GM23248 (cell line): ENCODE measurements around the gene PCDHA1. TPM values are rescaled to one million over a fixed set of nuclear protein-coding genes. Genes with fewer than 3 reads are reported as not detected.

ENCODE experiments used
- DNase-seq: peaks from one replicate; pipeline ENCODE4 v3.0.0-alpha.2; 2015
- H2AFZ ChIP-seq: fragments of 200-600 bp; sonication (generic); 2 replicates; pipeline ENCODE4 v1.6.1; 2016; ENCODE audit warnings: antibody characterized with exemption
- H3F3A ChIP-seq: fragments of 200-600 bp; sonication (generic); 2 replicates; pipeline ENCODE4 v1.6.1; 2016; ENCODE audit warnings: mild to moderate bottlenecking, antibody characterized with exemption, mixed run types; ENCODE audit not compliant: insufficient read depth
- H3K27ac ChIP-seq: fragments of 200-600 bp; sonication (generic); 2 replicates; pipeline ENCODE4 v1.5.1; 2016; ENCODE audit warnings: mild to moderate bottlenecking
- H3K27me3 ChIP-seq: fragments of 200-600 bp; sonication (generic); replicated peaks from 2 replicates; pipeline ENCODE4 v1.6.1; 2016; ENCODE audit warnings: mild to moderate bottlenecking; ENCODE audit not compliant: insufficient read depth
- H3K36me3 ChIP-seq: fragments of 200-600 bp; sonication (generic); 2 replicates; pipeline ENCODE4 v1.6.1; 2016; ENCODE audit warnings: low read depth, mild to moderate bottlenecking
- H3K4me1 ChIP-seq: fragments of 200-600 bp; sonication (generic); 2 replicates; pipeline ENCODE4 v1.6.1; 2016; ENCODE audit warnings: mild to moderate bottlenecking; ENCODE audit not compliant: insufficient read depth
- H3K4me2 ChIP-seq: fragments of 200-600 bp; sonication (generic); one replicate; pipeline ENCODE4 v1.6.1; 2016; ENCODE audit warnings: mild to moderate bottlenecking; ENCODE audit not compliant: unreplicated experiment
- H3K4me3 ChIP-seq: fragments of 200-600 bp; sonication (generic); 2 replicates; pipeline ENCODE4 v1.5.1; 2016; ENCODE audit warnings: mild to moderate bottlenecking
- H3K79me2 ChIP-seq: fragments of 200-600 bp; sonication (generic); 2 replicates; pipeline ENCODE4 v1.6.1; 2016; ENCODE audit warnings: mild to moderate bottlenecking; ENCODE audit not compliant: insufficient read depth
- H3K9ac ChIP-seq: fragments of 200-600 bp; sonication (generic); 2 replicates; pipeline ENCODE4 v1.6.1; 2016; ENCODE audit warnings: mild to moderate bottlenecking
- H3K9me2 ChIP-seq: fragments of 200-600 bp; sonication (generic); 2 replicates; pipeline ENCODE4 v1.6.1; 2016; ENCODE audit warnings: mixed run types, mild to moderate bottlenecking, moderate library complexity; ENCODE audit not compliant: insufficient read depth
- H3K9me3 ChIP-seq: fragments of 200-600 bp; sonication (generic); one replicate; pipeline ENCODE4 v1.6.1; 2017; ENCODE audit warnings: low read depth
- H4K20me1 ChIP-seq: fragments of 200-600 bp; sonication (generic); 2 replicates; pipeline ENCODE4 v1.6.0; 2016; ENCODE audit not compliant: insufficient read depth
- EZH2 ChIP-seq: fragments of 200-600 bp; sonication (generic); IDR thresholded peaks from 2 replicates; pipeline ENCODE4 v1.6.1; 2018; ENCODE audit warnings: antibody characterized with exemption, mild to moderate bottlenecking; ENCODE audit not compliant: insufficient read depth, poor library complexity, severe bottlenecking
- EZH2phosphoT487 ChIP-seq: fragments of 200-600 bp; sonication (generic); IDR thresholded peaks from 2 replicates; pipeline ENCODE4 v1.6.1; 2018; ENCODE audit warnings: antibody characterized with exemption, moderate library complexity, mild to moderate bottlenecking, low read depth; ENCODE audit not compliant: insufficient read depth
- WGBS, 2 experiments: methylation state at CpG; one replicate each; pipeline ENCODE4 v1.1.6; 2015 to 2017; ENCODE audit warnings: low lambda C conversion rate in 2 of 2, low coverage in 1 of 2; ENCODE audit errors: missing lambda C conversion rate in 2 of 2; 5-methylcytosine and 5-hydroxymethylcytosine counted together
- in situ Hi-C: fragments of 300-500 bp; cut with MboI; formaldehyde crosslinking; loops from 2 replicates; pipeline ENCODE4 v1.15.0; 2020
- polyA plus RNA-seq: library from polyadenylated mRNA; unstranded; fragments of >200 nt; fragmentation: Nextera tagmentation; extraction: Ambion mirVana; gene quantifications from 2 replicates; pipeline ENCODE4 v1.2.1, GENCODE V29; 2016
- total RNA-seq: library from RNA; depleted of rRNA; stranded (reverse); fragments of >200 nt; shearing (Covaris generic); gene quantifications from 2 replicates; pipeline ENCODE4 v1.2.3, GENCODE V29; 2014

PCDHA1 gene
- total and polyA plus RNA-seq, 2 experiments from 2014 or later = not detected

DNA sequence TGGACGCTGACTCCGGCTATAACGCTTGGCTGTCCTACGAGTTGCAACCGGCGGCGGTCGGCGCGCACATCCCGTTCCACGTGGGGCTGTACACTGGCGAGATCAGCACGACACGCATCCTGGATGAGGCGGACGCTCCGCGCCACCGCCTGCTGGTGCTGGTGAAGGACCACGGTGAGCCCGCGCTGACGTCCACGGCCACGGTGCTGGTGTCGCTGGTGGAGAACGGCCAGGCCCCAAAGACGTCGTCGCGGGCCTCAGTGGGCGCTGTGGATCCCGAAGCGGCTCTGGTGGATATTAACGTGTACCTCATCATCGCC lies 91.3 kb downstream of the PCDHA1 start:
- H3K27me3 ChIP-seq = no peaks in the 10 kb centered on the region
- no peak overlapping the region for H3K27ac ChIP-seq
- H3K4me3 ChIP-seq = no peak overlapping the region
- DNase-seq = no peak
- no peaks in the 10 kb centered on the region for H3K9me2 ChIP-seq
- H3F3A ChIP-seq = no peaks in the 10 kb centered on the region
- WGBS, 2 experiments = 46 to 52% methylated on average over 34 to 37 of the region's 37 CpGs
- no peak overlapping the region for H3K4me2 ChIP-seq
- H3K9me3 ChIP-seq = no peaks in the 10 kb centered on the region
- TF ChIP-seq EZH2phosphoT487 (no peak), EZH2 (no peak)
- no peak overlapping the region for H2AFZ ChIP-seq
- no peaks in the 10 kb centered on the region for H3K4me1 ChIP-seq
- in situ Hi-C loops = no loop called here
- H3K36me3 ChIP-seq = no peaks in the 10 kb centered on the region
- no peaks in the 10 kb centered on the region for H3K79me2 ChIP-seq
- no peak overlapping the region for H3K9ac ChIP-seq
- no peaks in the 10 kb centered on the region for H4K20me1 ChIP-seq

DNA sequence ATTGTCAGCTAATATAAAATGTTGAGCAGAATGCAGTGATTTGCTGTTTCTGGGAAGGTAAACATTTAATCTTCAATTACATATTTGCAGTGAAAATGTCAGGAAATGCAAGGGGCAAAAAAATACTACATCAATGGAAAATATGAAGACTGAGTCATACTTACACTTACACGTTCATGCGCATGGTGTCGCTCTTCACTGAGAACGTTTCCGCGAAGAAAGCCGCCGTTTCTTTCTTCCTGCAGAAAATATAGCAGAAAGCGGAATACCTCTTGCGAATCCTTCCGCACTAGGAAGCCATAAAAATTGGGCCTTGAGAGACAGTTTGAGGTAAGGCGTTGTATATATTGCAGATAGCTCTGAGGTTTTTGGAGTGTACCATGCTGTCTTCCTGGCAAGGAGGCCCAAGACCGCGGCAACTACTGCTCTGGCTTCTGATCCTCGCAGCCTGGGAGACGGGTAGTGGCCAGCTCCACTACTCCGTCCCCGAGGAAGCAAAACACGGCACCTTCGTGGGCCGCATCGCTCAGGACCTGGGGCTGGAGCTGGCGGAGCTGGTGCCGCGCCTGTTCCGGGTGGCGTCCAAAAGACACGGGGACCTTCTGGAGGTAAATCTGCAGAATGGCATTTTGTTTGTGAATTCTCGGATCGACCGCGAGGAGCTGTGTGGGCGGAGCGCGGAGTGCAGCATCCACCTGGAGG lies 96.1 kb downstream of the PCDHA1 start, which contains the start of gene PCDHA13:
Gene PCDHA13, plus strand, starts transcription at position 236 of the 702 bp plus-strand sequence. Its CDS starts 145 bp downstream, at position 381.
- no peaks in the 10 kb centered on the region for H3K9me3 ChIP-seq
- no peak within 1 kb of the TSS for H3K4me2 ChIP-seq
- H3K36me3 ChIP-seq = no peaks in the 10 kb centered on the region
- no peaks in the 10 kb centered on the region for H3F3A ChIP-seq
- no peak within 1 kb of the TSS for H3K9ac ChIP-seq
- H3K4me3 ChIP-seq = no peak within 1 kb of the TSS
- in situ Hi-C loops = no loop called here
- 0 out of 2 replicates have a peak within 1 kb of the TSS, but pooled peaks have one; percentile 38 for H2AFZ ChIP-seq
- no peaks in the 10 kb centered on the region for H3K27me3 ChIP-seq
- DNase-seq = peak; percentile 44
- TF ChIP-seq EZH2phosphoT487 (no peak), EZH2 (no peak)
- no peaks in the 10 kb centered on the region for H3K79me2 ChIP-seq
- no peaks in the 10 kb centered on the region for H3K9me2 ChIP-seq
- no peaks in the 10 kb centered on the region for H3K4me1 ChIP-seq
- H4K20me1 ChIP-seq = no peaks in the 10 kb centered on the region
- 5 to 9% methylated on average over 35 of the region's 35 CpGs for WGBS, 2 experiments
- no peak within 1 kb of the TSS for H3K27ac ChIP-seq

DNA sequence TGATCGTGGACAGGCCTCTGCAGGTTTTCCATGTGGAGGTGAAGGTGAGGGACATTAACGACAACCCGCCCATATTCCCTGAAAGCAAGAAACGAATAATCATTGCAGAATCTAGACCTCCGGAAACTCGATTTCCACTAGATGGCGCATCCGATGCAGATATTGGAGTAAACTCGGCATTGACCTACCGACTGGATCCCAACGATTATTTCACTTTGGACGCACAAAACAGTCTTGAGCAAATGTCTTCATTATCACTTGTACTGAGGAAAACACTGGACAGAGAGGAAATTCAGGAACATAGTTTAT lies 96.6 kb downstream of the PCDHA1 start:
- Histone ChIP-seq H4K20me1 (no peaks in the 10 kb centered on the region), H3K4me2 (no peak overlapping the region), H3K36me3 (no peaks in the 10 kb centered on the region), H2AFZ (no peak overlapping the region), H3K4me3 (no peak overlapping the region), H3K9me3 (no peaks in the 10 kb centered on the region), H3K9ac (no peak overlapping the region), H3F3A (no peaks in the 10 kb centered on the region), H3K79me2 (no peaks in the 10 kb centered on the region), H3K4me1 (no peaks in the 10 kb centered on the region), H3K27ac (no peak overlapping the region), H3K27me3 (no peaks in the 10 kb centered on the region), H3K9me2 (no peaks in the 10 kb centered on the region)
- in situ Hi-C loops = no loop called here
- no peak for DNase-seq
- TF ChIP-seq EZH2 (no peak), EZH2phosphoT487 (no peak)
- WGBS, 2 experiments = 19 to 20% methylated on average over 12 of the region's 12 CpGs

DNA sequence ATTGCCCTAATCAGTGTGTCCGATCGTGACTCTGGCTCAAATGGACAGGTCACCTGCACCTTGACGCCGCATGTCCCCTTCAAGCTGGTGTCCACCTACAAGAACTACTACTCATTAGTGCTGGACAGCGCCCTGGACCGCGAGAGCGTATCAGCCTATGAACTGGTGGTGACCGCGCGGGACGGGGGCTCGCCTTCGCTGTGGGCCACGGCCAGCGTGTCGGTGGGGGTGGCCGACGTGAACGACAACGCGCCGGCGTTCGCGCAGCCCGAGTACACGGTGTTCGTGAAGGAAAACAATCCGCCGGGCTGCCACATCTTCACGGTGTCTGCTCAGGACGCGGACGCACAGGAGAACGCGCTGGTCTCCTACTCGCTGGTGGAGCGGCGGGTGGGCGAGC lies 97.4 kb downstream of the PCDHA1 start:
- Histone ChIP-seq H3K27ac (no peak overlapping the region), H2AFZ (no peak overlapping the region), H3K4me1 (no peaks in the 10 kb centered on the region), H3K9me3 (no peaks in the 10 kb centered on the region), H3K4me2 (no peak overlapping the region), H3F3A (no peaks in the 10 kb centered on the region), H3K4me3 (no peak overlapping the region), H3K9ac (no peak overlapping the region), H3K36me3 (no peaks in the 10 kb centered on the region), H3K27me3 (no peaks in the 10 kb centered on the region), H4K20me1 (no peaks in the 10 kb centered on the region), H3K79me2 (no peaks in the 10 kb centered on the region), H3K9me2 (no peaks in the 10 kb centered on the region)
- WGBS, 2 experiments = 40 to 41% methylated on average over 33 to 37 of the region's 41 CpGs
- TF ChIP-seq EZH2 = no peak
- TF ChIP-seq EZH2phosphoT487 = no peak
- in situ Hi-C loops = no loop called here
- no peak for DNase-seq
